ENCODE measurements around the gene VAT1L.

GRCh38 chr16:77899416-77899815, 111.1 kb downstream of the VAT1L start:
- TF ChIP-seq CTCF (IDR thresholded peaks at IDR 0.05) = no peak
- no peak for TF ChIP-seq POLR2A (IDR thresholded peaks at IDR 0.05)

Measured in Peyer's patch (tissue), 4 donors.